HG03565 (cell line): ENCODE measurements around the gene ALDH8A1.
"Not testable (repeated sequence)": the region's sequence is repeated elsewhere in the genome, so short reads cannot be mapped to it uniquely, and the experiment has no call there.

Source experiments
- ATAC-seq: cut with Tn5 transposase; IDR thresholded peaks from one replicate; pipeline ENCODE4 v1.9.1; 2021; ENCODE audit warnings: mild to moderate bottlenecking, moderate library complexity; ENCODE audit not compliant: unreplicated experiment

Gene ALDH8A1

DNA sequence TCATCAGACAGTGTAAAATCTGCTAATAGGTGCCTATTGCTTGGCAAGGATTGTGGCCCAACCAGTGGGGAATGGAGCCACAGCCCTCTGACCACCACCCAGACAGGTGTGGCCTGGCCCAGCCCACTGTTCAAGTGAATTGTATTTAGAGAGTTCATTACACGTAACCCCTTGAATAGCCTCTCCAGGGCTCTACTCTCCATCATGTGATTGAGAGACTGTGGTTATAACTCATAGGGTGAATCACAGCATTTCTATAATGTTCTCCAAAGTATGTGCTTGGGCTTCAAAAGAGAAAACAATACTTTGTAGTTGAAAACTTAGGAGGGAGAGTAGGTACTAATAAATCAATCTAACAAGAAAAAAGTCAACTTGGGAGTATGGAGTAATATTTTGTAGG is 38.4 kb downstream of the ALDH8A1 start:
- no peak for ATAC-seq

DNA sequence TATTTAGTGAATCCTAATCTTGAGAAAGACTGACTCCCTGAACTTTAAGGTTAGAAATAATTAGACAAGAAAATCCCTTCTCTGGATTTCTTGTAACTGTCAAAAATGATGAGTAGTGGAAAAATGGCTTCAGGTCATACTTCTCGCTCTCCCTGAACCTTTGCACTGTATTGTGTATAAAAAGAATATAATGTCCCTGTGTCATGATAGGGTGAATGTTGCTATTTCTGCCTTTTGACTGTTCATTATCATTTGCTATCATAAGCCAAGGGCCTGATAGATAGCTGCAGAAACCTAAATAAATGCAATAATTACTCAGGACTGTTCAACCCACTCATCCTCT is 39.3 kb downstream of the ALDH8A1 start:
- no peak for ATAC-seq

DNA sequence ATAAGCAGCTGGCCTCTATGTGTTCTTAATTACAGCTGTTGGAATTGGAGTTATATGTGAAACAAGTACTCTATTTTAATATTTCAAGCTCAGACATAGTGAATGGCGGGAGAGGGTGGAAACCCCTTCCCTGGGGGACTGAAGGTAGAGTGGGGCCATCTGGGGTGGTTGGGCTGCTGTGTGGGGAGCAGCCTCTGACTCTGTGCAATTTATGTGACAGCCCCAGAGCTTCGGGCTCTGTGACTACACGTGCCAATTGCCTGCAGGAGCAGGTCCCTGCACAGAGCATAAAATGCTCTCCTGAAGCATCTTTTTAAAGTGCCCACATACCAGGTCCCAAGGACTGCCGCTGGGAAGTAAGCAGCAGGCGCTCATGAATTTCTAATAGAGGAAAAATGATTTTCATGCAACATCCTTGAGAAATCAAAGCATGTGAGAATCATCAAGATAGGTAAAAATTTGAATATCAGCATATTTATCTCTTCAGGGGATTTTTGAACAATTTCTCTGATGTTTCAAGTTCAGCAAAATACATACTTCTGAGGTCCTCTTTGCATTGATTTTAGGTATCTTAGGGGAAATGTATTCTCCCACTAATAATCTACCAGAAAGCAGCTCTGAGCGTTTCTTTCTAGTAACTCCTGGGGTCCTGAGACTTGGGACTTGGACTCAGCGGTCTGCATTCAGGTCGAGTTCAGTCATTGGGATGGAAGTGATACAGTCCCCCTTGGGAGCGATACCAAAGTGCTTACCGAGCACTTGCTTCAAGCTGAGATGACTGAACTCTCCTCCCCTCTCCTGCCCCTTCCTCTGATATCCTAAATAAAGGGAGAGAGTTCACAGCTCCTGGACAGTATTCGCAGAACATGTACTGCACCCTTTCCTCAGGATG is 40.0 kb downstream of the ALDH8A1 start:
- ATAC-seq, result no peak

DNA sequence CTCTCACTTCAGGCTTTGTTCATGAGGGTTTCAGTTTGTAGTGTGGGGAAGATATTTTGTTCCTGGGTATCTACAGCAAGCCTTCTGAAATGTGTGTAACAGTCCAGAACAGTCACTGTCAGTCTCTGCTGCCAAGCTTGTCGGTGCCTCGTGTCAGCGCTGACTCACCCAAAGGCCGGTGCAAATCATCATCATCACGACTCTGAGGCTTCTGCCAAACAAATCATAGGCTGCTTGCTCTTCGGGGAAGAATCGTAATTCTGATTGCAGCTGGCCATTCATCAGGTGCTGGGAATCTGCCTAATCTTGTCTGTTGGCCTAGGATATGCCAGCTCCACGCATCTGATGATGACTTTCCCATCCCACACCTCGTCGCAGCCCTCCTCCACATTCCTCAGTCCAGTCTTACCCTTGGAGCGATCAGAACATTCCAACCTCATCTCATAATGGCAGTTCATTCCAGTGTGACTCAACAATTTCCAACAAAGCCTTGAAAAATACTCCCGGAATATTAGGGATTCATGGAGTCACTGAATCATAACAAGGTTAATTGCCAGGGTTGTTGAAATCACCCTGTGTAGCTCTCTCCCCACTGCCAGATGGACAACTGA is 40.9 kb downstream of the ALDH8A1 start:
- no peak for ATAC-seq

DNA sequence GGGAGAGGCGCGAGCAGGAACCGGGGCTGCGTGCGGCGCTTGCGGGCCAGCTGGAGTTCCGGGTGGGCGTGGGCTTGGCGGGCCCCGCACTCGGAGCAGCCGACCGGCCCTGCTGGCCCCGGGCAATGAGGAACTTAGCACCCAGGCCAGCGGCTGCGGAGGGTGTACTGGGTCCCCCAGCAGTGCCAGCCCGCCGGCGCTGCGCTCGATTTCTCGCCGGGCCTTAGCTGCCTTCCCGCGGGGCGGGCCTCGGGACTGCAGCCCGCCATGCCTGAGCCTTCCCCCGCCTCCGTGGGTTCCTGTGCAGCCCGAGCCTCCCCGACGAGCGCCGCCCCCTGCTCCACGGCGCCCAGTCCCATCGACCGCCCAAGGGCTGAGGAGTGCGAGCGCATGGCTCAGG is 45.2 kb downstream of the ALDH8A1 start:
- ATAC-seq, result not testable (repeated sequence)

DNA sequence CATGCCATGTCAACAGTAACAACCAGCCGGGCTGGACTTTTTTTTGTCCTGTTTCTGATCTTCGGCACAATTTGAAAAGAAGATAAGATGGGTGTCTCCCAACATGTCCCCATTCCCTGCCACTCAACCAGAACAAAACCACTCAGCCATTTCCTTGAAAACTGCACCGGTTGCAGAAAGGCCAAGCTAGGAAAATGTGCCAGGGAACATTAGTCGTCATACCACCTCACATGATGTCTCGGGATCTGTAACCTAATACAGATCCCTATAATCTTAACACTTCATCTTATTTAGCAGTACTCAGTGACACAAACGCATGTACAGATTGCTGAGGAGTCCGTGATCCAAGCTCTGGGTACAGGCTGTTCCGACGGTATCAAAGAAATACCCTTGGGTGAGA is 46.5 kb downstream of the ALDH8A1 start:
- ATAC-seq, result no peak

DNA sequence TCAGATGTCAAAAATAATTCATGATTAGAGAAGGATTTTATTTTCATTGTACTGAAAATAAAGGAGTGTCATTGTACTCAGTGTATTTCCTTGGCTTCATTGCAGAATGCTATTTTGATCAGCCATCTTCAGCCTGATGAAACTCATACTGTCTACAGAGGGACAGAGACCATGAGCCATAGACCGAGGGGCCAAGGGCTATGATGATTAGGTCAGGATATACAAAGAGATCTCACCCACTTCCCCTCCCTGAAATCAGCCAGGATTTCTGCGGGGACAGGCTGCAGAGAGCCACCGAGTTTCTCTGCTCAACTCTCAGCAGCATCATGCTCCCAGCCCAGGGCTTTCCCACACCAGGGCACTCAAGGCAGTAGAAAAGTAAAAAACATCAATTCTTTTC is 47.0 kb downstream of the ALDH8A1 start:
- no peak for ATAC-seq

DNA sequence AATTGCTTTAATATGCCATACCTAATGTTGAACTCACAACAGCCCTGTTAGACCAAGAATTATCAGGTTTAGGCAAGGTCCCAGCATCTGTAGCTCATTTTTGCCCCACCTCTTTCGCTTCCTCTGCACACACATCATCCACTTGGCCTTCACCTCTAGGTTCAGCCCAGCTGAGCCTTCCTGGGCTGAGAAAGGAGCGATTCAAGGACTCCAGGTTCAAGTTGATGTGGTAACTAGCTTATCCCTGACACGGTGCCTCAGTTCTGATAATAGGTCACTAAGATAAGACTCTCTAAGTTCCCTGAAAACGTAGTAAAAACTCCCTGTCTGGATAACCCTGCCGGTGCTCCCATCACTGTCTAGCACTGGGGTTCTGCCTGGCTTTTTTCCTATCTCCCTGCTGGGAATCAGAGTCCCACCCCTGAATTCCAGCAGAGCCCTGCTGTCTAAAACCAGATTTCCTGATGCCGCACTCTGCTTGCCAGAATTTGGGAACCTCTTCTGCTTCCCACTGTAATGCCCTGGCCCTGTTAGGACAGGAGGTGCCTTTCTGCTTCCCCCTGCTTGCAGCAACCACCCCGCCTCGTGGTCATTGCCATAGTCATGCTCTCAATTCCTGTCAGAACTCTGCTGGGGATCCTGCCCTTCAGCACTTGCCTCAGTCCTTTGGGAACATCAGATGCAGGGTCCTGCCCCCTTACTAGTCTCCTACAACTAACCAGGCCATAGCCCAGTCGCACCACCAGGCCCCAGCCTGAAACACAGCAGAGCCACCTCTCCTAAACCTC is 47.6 kb downstream of the ALDH8A1 start:
- ATAC-seq, result no peak

DNA sequence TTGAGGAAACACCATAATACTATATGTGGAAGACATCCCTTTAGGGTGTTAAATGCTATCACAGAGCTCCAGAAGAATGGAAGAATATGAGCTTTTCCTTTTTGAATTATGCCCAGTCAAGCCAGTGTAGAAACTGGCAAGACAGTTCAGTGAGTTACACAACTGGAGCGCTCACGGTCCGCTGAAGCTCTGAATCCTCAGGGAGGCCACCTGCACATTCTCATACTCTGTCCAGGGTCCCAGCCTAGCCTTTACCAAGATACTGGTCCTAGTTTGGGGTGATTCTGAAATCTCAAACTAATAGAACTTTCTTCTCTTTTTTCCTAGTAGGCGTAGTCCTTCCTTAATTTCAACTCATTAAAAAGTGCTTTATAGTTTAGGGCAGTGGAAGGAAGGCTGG is 51.3 kb downstream of the ALDH8A1 start:
- no peak for ATAC-seq

DNA sequence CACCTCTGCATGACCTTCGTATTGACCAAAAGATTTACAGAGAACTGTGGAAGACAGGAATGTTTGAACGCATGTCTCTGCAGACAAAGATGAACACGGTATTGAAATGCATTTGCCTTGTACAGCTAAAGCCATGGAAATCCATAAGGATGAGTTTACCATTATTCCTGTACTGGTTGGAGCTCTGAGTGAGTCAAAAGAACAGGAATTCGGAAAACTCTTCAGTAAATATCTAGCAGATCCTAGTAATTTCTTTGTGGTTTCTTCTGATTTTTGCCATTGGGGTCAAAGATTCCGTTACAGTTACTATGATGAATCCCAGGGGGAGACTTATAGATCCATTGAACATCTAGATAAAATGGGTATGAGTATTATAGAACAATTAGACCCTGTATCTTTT is 51.7 kb downstream of the ALDH8A1 start:
- not testable (repeated sequence) for ATAC-seq

DNA sequence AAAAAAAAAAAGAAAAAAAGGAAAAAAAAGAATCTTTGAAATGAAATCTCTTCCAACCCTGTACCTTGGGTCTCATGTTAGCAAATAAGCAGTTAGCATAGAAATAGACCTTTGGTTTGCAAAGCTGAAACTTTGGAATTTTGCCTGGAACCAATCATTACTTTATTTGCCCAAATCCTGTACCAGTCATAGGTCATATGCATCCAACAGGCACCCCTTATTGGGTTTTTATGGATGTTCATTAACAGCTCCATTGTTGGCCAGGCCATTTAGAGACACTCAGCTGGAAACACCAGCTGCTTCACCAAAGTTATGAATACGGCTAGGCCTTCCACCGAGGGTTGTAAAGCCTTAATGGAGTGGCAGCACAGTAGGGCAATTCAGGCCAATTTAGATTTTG is 53.0 kb downstream of the ALDH8A1 start:
- no peak for ATAC-seq

DNA sequence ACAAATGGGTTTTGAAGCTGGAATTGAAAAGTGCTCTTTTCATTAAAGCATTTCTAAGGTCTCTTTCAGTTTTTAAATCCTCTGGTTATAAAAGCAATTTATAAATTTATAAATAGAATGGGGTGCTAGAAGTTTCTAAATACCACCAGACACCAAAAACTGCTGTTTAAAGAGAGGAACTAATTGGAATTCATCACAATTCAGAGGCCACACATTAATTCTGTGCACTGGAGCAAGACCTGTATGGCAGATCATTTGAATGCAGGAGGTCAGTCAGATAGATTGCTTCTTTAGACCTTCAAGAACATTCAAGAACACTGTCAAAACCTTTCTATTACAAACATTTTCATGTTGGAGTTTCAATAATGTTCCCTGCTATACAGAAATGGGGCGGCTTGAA is 55.1 kb downstream of the ALDH8A1 start:
- no peak for ATAC-seq

DNA sequence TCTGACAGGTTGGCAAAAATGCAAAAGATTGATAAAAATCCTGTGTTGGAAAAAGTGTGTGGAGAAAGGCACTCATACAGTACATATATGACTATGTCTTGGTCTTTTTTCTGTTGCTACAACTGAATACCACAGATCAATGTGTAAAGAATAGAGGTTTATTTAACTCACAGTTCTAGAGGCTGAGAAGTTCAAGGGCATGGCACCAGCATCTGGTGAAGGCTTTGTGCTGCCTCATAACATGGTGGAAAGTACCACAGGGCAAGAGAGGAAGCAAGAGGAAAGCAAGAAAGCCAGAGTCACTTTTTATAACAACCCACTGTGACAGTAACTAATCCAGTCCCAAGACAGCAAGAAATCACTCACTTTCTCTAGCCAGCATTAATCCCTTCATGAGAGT is 57.5 kb downstream of the ALDH8A1 start:
- no peak for ATAC-seq

DNA sequence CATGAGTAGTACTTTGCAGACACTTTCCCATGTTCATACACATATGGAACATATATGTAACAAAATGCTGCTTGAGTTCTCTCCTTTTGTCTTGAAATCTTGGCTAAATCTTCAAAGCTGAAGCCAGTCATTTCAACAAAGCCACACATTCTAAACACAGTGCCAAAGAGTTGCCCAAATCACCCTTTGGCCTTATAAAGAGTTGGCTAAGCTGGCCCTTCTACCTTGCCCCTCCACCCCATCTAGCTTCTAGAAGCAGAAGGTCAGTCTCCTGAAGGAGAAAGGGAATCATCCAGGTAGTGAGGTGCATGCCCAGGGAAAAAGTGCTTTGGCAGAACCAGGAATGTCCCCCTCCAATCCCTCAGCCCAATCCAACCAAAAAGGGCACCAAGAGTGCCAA is 58.3 kb downstream of the ALDH8A1 start:
- no peak for ATAC-seq

DNA sequence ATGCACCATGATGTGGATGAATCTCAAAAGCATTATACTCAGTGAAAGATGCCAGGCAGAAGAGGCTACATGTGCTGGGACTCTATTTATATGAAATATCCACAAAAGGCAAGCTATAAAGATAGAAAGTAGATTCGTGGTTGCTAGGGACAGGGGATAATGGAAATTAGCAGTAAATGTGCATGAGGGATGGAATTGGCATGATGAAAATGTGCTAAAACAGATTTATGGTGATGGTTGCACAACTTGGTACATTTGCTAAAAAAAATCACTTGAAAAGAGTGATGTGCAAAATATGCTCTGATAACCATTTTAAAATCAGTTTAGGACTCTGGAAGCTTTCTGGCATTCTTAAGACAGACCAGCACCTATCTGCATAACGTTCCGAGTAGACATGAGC is 61.6 kb downstream of the ALDH8A1 start:
- ATAC-seq, result no peak

DNA sequence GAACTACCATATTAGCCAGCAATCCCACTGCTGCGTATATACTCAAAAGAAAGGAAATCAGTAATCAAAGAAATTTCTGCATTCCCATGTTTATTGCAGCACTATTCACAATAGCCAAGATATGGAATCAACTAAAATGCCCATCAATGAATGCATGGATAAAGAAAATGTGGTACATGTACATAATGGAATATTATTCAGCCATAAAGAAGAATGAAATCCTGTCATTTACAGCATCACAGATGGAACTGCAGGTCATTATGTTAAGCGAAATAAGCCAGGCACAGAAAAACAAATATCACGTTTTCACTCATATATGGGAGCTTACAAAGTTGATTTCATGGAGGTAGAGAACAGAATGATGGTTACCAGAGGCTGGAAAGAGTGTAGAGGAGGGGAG is 65.1 kb downstream of the ALDH8A1 start:
- ATAC-seq, result no peak

DNA sequence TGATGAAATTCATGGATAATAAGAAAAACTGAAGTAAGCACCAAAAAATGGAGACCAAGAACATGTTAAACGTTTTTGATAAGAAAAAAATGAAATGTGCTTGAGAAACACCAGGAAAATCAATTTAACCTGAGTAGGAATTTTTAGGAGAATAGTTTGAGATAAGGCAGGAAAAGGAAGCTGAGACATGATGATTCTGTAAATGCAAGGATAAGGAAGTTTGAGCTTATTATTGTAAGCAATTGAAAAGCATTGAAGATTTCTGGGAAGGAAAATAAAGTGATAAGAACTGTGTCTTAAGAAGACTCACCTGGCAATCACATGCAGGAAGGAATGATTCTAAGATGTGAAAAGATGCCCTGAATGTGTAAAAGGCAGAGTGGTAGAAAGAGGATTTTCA is 66.6 kb downstream of the ALDH8A1 start:
- no peak for ATAC-seq

DNA sequence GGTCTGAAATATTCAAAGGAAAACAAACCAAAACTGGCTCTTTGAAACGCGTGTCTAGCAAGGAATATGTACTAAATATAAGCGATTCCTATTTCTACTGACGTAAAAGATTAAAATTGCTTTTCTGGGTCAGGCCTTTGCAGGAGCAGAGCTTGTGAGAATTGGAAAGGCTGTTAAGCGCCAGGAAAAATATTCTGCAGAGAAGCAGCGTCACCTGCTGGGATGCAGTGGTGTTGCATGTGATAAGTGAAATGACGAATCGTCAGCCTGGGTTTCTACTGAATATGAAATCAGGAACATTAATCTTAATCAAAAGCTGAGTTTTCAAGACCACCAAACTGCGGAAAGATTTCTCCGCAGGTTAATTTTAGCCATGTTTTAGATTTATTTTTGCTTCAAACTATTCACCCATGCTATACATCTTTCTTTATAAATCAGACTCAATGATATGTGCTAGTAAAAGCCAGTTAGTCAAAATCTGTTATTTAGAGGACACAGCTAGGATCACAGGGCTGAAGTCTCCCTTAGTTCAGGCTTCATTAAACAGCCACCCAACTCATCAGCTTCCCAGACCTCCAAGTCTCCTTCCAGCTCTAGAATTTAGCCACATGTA is 67.4 kb downstream of the ALDH8A1 start:
- ATAC-seq, result peak; percentile 54

DNA sequence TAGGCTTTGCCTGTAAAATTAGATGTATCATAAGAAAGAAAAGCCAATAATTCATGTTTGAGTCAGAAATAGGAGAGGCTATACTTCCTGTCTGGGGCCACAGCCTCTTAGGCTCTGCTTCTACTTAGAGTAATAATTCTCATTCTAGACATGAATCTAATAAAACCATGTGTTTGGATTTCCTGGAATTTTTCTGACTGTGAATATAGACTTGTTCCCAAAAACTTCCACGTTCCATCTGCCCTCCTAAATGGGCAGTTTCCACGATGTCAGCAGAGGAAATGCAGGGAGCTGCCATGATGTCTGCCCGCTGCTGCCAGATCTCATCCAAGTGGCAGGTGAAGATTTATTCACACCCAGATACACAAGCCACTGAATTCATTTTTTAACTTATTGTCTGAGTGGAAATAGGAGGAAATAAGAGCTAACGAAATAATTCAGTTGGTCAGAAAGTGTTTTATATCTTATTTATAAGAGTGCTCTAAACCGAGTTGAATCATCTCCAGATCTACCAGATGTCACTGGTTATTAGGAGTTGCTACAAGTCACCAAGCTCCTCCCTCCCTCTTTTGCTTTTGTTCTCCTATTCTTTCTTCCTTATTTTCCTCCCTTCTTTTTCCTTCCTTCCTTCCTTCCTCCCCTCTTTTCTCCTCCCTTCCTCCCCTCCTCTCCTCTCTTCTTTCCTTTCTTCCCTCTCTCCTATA is 69.3 kb downstream of the ALDH8A1 start:
- ATAC-seq, result no peak

DNA sequence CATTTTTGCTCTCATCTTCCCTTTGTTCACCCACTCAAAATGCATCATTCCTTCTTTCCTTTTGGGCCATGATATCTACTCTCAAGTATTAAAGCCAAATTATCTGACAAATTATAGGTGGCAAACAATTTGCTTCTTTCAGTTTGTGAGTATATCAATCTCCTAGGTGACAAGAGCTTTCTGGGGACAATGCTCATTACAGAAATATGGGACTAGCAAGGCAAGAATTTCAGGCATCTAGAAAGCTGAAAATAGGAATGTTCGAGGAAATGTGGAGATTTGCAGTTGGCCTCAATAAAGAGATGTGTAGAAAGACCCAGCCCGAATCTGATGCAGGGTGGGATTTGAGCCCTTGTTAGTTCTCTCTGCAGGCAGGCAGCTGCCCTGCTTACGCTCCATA is 71.8 kb downstream of the ALDH8A1 start:
- no peak for ATAC-seq

DNA sequence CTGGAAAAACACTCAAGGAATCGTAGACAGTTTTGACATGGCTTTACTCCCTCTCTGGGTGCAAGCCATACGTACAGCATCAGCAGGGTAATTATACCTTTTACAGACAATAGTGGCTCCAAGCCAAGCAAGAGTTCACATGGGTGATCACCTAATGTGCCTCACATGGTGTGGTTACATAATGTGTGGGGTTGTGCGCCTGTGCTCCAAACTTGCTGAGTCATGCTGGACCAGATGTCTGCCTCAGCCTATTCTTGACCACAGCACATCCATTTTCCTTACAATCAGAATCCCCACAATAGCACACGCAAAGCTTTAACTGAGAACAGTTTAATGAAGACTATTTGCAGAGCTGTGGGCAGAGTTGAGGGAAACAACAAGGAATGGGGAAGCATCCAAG is 74.5 kb downstream of the ALDH8A1 start:
- no peak for ATAC-seq
